ENCODE measurements around the gene IFIT5. TPM values are rescaled to one million over a fixed set of nuclear protein-coding genes. Genes with fewer than 3 reads are reported as not detected.
A peak's percentile ranks its signal among the peaks of the same experiment; 100 is the strongest.
"Not testable (repeated sequence)": the region's sequence is repeated elsewhere in the genome, so short reads cannot be mapped to it uniquely, and the experiment has no call there.

IFIT5 gene
- total RNA-seq, 5 donors from 2014 or later (not counting 1 experiment from before 2014, with no cell fraction given) = 12.6 to 20.3 (median 18.5) TPM

DNA sequence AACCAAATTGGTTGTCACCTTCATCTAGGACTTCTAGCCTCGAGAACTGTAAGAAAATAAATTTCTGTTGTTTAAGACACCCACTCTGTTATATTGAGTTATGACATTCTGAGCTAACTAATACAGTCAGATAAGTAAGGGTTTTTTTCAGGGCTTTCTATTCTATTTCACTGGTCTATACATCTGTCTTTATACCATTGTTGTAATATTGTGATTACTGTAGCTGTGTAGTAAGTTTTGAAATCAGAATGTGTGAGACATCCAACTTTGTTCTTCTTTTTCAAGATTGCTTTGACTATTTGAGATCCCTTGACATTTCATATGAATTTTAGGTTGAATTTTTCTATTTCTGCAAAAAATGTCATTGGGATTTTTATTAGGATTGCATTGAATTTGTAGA, 14.4 kb upstream of the IFIT5 start:
- H3K36me3 Mint-ChIP-seq = peaks cover 73% of the 10 kb centered on the region
- CTCF ChIA-PET = no interaction called here
- no peak for ATAC-seq (replicated peaks in 1 of 4)
- WGBS (ENCODE audit: insufficient coverage) = no CpG with 5 or more reads among the region's 1 CpG
- H3K4me1 Mint-ChIP-seq = peaks cover 44 to 60% (median 48%) of the 10 kb centered on the region in 3 donors
- H3K9me3 Mint-ChIP-seq = no peaks in the 10 kb centered on the region
- Histone ChIP-seq H3K36me3 (ENCODE audit: control insufficient read depth in 2 of 2, extremely low read depth in 1 of 2, insufficient read depth in 1 of 2, low read length in 1 of 2) (peaks cover 3 to 9% of the 10 kb centered on the region in 2 donors), H3K4me3 (ENCODE audit: control insufficient read depth in 1 of 2, extremely low read depth in 1 of 2, low read length in 1 of 2) (no peak overlapping the region), H3K27ac (ENCODE audit: low read length) (no peak overlapping the region), H3K4me1 (ENCODE audit: control insufficient read depth in 1 of 2, extremely low read depth in 1 of 2, insufficient read depth in 2 of 2, low read length in 2 of 2) (peaks cover 0 to 2% of the 10 kb centered on the region in 2 experiments), H3K9me3 (no peaks in the 10 kb centered on the region), H3K27me3 (replicated peaks in 1 of 2; ENCODE audit: control insufficient read depth in 2 of 2, extremely low read depth in 1 of 2, insufficient read depth in 2 of 2, low read length in 1 of 2) (no peaks in the 10 kb centered on the region)
- DNase-seq = no peak
- no peaks in the 10 kb centered on the region for H3K27me3 Mint-ChIP-seq
- POLR2A ChIA-PET = interaction anchor here (0.6 kb wide), 2 partner anchors 17 to 88 kb away, joined by 3 read pairs; no protein-coding TSS in a partner anchor
- H3K27ac Mint-ChIP-seq = no peak overlapping the region
- H3K4me3 Mint-ChIP-seq = no peak overlapping the region

DNA sequence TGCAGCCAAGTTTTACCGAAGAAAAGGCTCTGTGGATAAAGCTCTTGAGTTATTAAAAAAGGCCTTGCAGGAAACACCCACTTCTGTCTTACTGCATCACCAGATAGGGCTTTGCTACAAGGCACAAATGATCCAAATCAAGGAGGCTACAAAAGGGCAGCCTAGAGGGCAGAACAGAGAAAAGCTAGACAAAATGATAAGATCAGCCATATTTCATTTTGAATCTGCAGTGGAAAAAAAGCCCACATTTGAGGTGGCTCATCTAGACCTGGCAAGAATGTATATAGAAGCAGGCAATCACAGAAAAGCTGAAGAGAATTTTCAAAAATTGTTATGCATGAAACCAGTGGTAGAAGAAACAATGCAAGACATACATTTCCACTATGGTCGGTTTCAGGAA, 11.3 kb upstream of the IFIT5 start:
- POLR2A ChIA-PET = interaction anchor here in 1 of 2 donors (0.7 kb wide), 1 partner anchor 14 kb away, joined by 3 read pairs; no protein-coding TSS in a partner anchor
- WGBS (ENCODE audit: insufficient coverage) = no CpG with 5 or more reads among the region's 2 CpGs
- peaks cover 3 to 9% of the 10 kb centered on the region in 2 donors for H3K36me3 ChIP-seq (ENCODE audit: control insufficient read depth in 2 of 2, extremely low read depth in 1 of 2, insufficient read depth in 1 of 2, low read length in 1 of 2)
- CTCF ChIA-PET = interaction anchor here in 1 of 2 donors (1.0 to 1.4 kb wide), 2 partner anchors 11 kb away, joined by 3 to 4 read pairs; partner anchors contain the start of genes IFIT1 and IFIT5
- H3K27me3 ChIP-seq (replicated peaks in 1 of 2; ENCODE audit: control insufficient read depth in 2 of 2, extremely low read depth in 1 of 2, insufficient read depth in 2 of 2, low read length in 1 of 2) = no peaks in the 10 kb centered on the region
- H3K4me1 Mint-ChIP-seq = peaks cover 21 to 42% (median 39%) of the 10 kb centered on the region in 3 donors
- no peak overlapping the region for H3K27ac ChIP-seq (ENCODE audit: low read length)
- H3K4me1 ChIP-seq (ENCODE audit: control insufficient read depth in 1 of 2, extremely low read depth in 1 of 2, insufficient read depth in 2 of 2, low read length in 2 of 2) = no peaks in the 10 kb centered on the region
- no peak overlapping the region for H3K4me3 ChIP-seq (ENCODE audit: control insufficient read depth in 1 of 2, extremely low read depth in 1 of 2, low read length in 1 of 2)
- no peaks in the 10 kb centered on the region for H3K27me3 Mint-ChIP-seq
- no peak for ATAC-seq (replicated peaks in 1 of 4)
- no peak for DNase-seq
- peak overlapping the region in 1 of 2 donors; percentile 48 for H3K27ac Mint-ChIP-seq
- H3K4me3 Mint-ChIP-seq = no peak overlapping the region
- H3K9me3 Mint-ChIP-seq = no peaks in the 10 kb centered on the region
- H3K36me3 Mint-ChIP-seq = peaks cover 69% of the 10 kb centered on the region
- H3K9me3 ChIP-seq = no peaks in the 10 kb centered on the region

DNA sequence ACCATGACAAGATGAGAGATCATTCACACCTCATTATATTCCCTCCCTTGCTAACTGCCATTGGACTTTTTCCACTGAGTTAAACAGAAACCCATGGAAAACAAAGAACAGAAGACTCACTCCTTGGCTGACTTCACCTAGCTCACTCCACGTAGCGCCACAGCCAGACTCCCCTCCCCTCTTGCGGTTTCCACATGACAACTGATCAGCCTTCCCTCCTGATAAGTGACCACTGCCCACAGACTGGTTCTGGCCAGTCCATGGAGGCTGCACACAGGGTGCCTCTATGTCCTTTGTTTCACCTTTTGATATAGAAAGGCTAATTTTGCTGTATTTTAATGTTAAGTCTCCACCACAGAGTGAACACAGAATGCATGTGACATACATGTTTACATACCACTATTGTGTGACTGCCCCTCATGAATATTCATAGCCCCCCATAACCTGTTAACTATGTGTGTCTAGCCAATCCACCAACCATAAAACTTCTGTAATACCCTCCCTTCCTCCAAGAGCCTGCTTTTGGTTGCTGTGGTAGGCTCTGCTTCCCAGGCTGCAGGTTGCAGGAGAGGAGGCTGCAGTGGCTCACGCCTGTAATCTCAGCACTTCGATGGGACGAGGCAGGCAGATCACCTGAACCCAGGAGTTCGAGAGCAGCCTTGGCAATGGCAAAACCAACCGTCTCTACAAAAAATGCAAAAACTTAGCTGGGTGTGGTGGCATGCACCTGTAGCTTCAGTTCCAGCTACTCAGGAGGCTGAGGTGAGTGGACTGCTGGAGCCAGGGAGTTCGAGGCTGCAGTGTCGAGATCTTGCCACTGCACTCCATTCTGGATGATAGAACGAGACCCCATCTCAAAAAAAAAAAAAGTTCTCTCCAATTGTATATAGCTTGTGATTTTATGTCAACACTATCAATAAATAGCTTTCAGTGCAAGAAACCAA, 10.0 kb upstream of the IFIT5 start:
- no peak for DNase-seq
- Histone ChIP-seq H3K36me3 (ENCODE audit: control insufficient read depth in 2 of 2, extremely low read depth in 1 of 2, insufficient read depth in 1 of 2, low read length in 1 of 2) (peaks cover 3 to 9% of the 10 kb centered on the region in 2 donors), H3K4me1 (ENCODE audit: control insufficient read depth in 1 of 2, extremely low read depth in 1 of 2, insufficient read depth in 2 of 2, low read length in 2 of 2) (no peaks in the 10 kb centered on the region), H3K27ac (ENCODE audit: low read length) (no peak overlapping the region), H3K27me3 (replicated peaks in 1 of 2; ENCODE audit: control insufficient read depth in 2 of 2, extremely low read depth in 1 of 2, insufficient read depth in 2 of 2, low read length in 1 of 2) (no peaks in the 10 kb centered on the region), H3K4me3 (ENCODE audit: control insufficient read depth in 1 of 2, extremely low read depth in 1 of 2, low read length in 1 of 2) (no peak overlapping the region), H3K9me3 (no peaks in the 10 kb centered on the region)
- Mint-ChIP-seq H3K4me1 (peaks cover 12 to 29% (median 26%) of the 10 kb centered on the region in 3 donors), H3K36me3 (peaks cover 60% of the 10 kb centered on the region), H3K9me3 (no peaks in the 10 kb centered on the region), H3K27ac (peak overlapping the region; percentile 37 to 72), H3K4me3 (no peak overlapping the region), H3K27me3 (no peaks in the 10 kb centered on the region)
- POLR2A ChIA-PET = no interaction called here
- ATAC-seq (replicated peaks in 1 of 4) = no peak
- 89% methylated on average over 8 of the region's 11 CpGs for WGBS (ENCODE audit: insufficient coverage)
- CTCF ChIA-PET = interaction anchor here in 1 of 2 donors (0.6 to 1.0 kb wide), 3 partner anchors 10 to 19 kb away, joined by 3 to 6 read pairs (median 3); partner anchors contain the start of genes IFIT1 and IFIT5

DNA sequence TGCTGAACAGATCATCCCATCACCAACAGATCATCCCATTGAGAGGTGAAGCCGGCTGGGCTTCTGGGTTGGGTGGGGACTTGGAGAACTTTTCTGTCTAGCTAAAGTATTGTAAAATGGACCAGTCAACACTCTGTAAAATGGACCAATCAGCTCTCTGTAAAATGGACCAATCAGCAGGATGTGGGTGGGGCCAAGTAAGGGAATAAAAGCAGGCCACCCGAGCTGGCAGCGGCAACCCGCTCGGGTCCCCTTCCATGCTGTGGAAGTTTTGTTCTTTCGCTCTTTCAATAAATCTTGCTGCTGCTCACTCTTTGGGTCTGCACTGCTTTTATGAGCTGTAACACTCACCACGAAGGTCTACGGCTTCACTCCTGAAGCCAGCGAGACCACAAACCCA, 8.2 kb upstream of the IFIT5 start:
- DNase-seq; CTCF ChIA-PET; H3K9me3 Mint-ChIP-seq; H3K27ac ChIP-seq (ENCODE audit: low read length); H3K27me3 Mint-ChIP-seq; H3K36me3 ChIP-seq (ENCODE audit: control insufficient read depth in 2 of 2, extremely low read depth in 1 of 2, insufficient read depth in 1 of 2, low read length in 1 of 2); H3K27me3 ChIP-seq (replicated peaks in 1 of 2; ENCODE audit: control insufficient read depth in 2 of 2, extremely low read depth in 1 of 2, insufficient read depth in 2 of 2, low read length in 1 of 2); H3K27ac Mint-ChIP-seq; H3K4me1 ChIP-seq (ENCODE audit: control insufficient read depth in 1 of 2, extremely low read depth in 1 of 2, insufficient read depth in 2 of 2, low read length in 2 of 2); H3K9me3 ChIP-seq; ATAC-seq (replicated peaks in 1 of 4); H3K4me3 ChIP-seq (ENCODE audit: control insufficient read depth in 1 of 2, extremely low read depth in 1 of 2, low read length in 1 of 2); H3K4me3 Mint-ChIP-seq: not testable (repeated sequence)
- peaks cover 48% of the 10 kb centered on the region for H3K36me3 Mint-ChIP-seq
- 95% methylated on average over 8 of the region's 9 CpGs for WGBS (ENCODE audit: insufficient coverage)
- POLR2A ChIA-PET = interaction anchor here in 1 of 2 donors (0.6 kb wide), 1 partner anchor 117 kb away, joined by 3 read pairs; no protein-coding TSS in a partner anchor
- H3K4me1 Mint-ChIP-seq = peaks cover 6 to 21% (median 21%) of the 10 kb centered on the region in 3 donors

DNA sequence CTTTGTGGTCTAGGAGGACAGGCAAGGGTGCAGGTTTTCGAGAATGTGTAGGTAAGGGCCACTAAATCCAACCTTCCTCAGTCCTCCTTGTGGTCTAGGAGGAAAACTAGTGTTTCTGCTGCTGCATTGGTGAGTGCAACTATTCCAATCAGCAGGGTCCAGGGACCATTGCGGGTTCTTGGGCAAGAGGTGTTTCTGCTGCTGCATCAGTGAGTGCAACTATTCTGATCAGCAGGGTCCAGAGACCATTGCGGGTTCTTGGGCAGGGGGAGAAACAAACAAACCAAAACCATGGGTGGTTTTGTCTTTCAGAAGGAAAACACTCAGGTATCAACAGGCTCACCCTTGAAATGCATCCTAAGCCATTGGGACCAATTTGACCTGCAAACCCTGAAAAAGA, 6.6 kb upstream of the IFIT5 start:
- H3K27ac Mint-ChIP-seq; H3K4me3 ChIP-seq (ENCODE audit: control insufficient read depth in 1 of 2, extremely low read depth in 1 of 2, low read length in 1 of 2); H3K27me3 Mint-ChIP-seq; H3K4me1 ChIP-seq (ENCODE audit: control insufficient read depth in 1 of 2, extremely low read depth in 1 of 2, insufficient read depth in 2 of 2, low read length in 2 of 2); POLR2A ChIA-PET; CTCF ChIA-PET; H3K36me3 ChIP-seq (ENCODE audit: control insufficient read depth in 2 of 2, extremely low read depth in 1 of 2, insufficient read depth in 1 of 2, low read length in 1 of 2); ATAC-seq (replicated peaks in 1 of 4); H3K9me3 Mint-ChIP-seq; H3K4me3 Mint-ChIP-seq; H3K27ac ChIP-seq (ENCODE audit: low read length); DNase-seq; H3K27me3 ChIP-seq (replicated peaks in 1 of 2; ENCODE audit: control insufficient read depth in 2 of 2, extremely low read depth in 1 of 2, insufficient read depth in 2 of 2, low read length in 1 of 2); H3K9me3 ChIP-seq: not testable (repeated sequence)
- H3K4me1 Mint-ChIP-seq = peaks cover 20 to 24% (median 23%) of the 10 kb centered on the region in 3 donors
- H3K36me3 Mint-ChIP-seq = peaks cover 35% of the 10 kb centered on the region
- 94% methylated on average over 2 of the region's 3 CpGs for WGBS (ENCODE audit: insufficient coverage)

DNA sequence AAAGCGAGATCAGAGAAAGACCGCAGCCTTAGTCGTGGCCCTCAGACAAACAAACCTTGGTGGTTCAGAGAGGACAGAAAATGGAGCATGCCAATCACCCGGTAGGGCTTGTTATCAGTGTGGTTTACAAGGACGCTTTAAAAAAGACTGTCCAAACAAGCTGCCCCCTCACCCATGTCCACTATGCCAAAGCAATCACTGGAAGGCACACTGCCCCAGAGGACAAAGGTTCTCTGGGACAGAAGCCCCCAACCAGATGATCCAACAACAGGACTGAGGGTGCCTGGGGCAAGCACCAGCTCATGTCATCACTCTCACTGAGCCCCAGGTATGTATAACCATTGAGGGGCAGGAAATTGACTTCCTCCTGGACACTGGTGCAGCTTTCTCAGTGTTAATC, 5.1 kb upstream of the IFIT5 start:
- H3K9me3 ChIP-seq; CTCF ChIA-PET; H3K27ac ChIP-seq (ENCODE audit: low read length); H3K4me3 Mint-ChIP-seq; POLR2A ChIA-PET; H3K27me3 ChIP-seq (replicated peaks in 1 of 2; ENCODE audit: control insufficient read depth in 2 of 2, extremely low read depth in 1 of 2, insufficient read depth in 2 of 2, low read length in 1 of 2); H3K9me3 Mint-ChIP-seq; H3K36me3 ChIP-seq (ENCODE audit: control insufficient read depth in 2 of 2, extremely low read depth in 1 of 2, insufficient read depth in 1 of 2, low read length in 1 of 2); ATAC-seq (replicated peaks in 1 of 4); H3K27me3 Mint-ChIP-seq; H3K27ac Mint-ChIP-seq; DNase-seq; H3K4me3 ChIP-seq (ENCODE audit: control insufficient read depth in 1 of 2, extremely low read depth in 1 of 2, low read length in 1 of 2): not testable (repeated sequence)
- H3K4me1 Mint-ChIP-seq = peaks cover 26 to 32% (median 30%) of the 10 kb centered on the region in 3 donors
- WGBS (ENCODE audit: insufficient coverage) = 100% methylated on average over 1 of the region's 5 CpGs
- peaks cover 22% of the 10 kb centered on the region for H3K36me3 Mint-ChIP-seq
- peaks cover 6 to 10% of the 10 kb centered on the region in 2 experiments for H3K4me1 ChIP-seq (ENCODE audit: control insufficient read depth in 1 of 2, extremely low read depth in 1 of 2, insufficient read depth in 2 of 2, low read length in 2 of 2)
